HepG2 (cell line): ENCODE results near the gene CATSPERB. TPM values are rescaled to one million over a fixed set of nuclear protein-coding genes. Genes with fewer than 3 reads are reported as not detected.

ENCODE experiments used
- ATAC-seq: fragments of 200-7000 bp; cut with Tn5 transposase; 3 replicates; pipeline ENCODE4 v1.9.1; 2020; ENCODE audit warnings: mild to moderate bottlenecking, moderate library complexity
- BruUV-seq: library from RNA; stranded (reverse); fragments of 400-500 nt; replicated peaks from 2 replicates; lab custom pipeline; 2021; lab: Mats Ljungman, UMichigan
- CTCF ChIA-PET: fragments of 300-600 bp; formaldehyde crosslinking; extraction: SDS; loops from one replicate; lab custom pipeline; 2021; ENCODE audit warnings: low total read pairs, inconsistent platforms, low intra/inter-chr PET ratio; lab: Yijun Ruan, JAX
- POLR2A ChIA-PET: fragments of 350-600 bp; sonication (Branson Sonifier 250); formaldehyde crosslinking; loops from one replicate; lab custom pipeline; 2020; ENCODE audit warnings: antibody characterized with exemption, inconsistent platforms; lab: Yijun Ruan, JAX
- DNase-seq: peaks from one replicate; pipeline ENCODE4 v3.0.0-alpha.2; 2015; ENCODE audit warnings: low spot score
- FAIRE-seq: peaks from 3 replicates; lab custom pipeline; 2011; peaks lifted over from hg19 to GRCh38; lab: Jason Lieb, UNC
- H2AFZ ChIP-seq: one replicate; pipeline ENCODE4 v1.6.1; 2011; ENCODE audit warnings: low read length, inconsistent platforms
- H3K27ac ChIP-seq: fragments of 300-600 bp; 3 replicates; pipeline ENCODE4 v1.8.0; 2011; ENCODE audit warnings: mixed run types, mild to moderate bottlenecking, mixed read lengths, low read length, inconsistent platforms; ENCODE audit not compliant: insufficient read depth; ENCODE audit errors: extremely low read length
- H3K27me3 ChIP-seq, 2 experiments: fragments of 200-600 bp in 1 of 2; 2 replicates in 1 of 2; 3 replicates in 1 of 2; pipeline versions ENCODE4 v1.6.0 to v1.8.0; 2011; ENCODE audit warnings: low read length in 2 of 2, mild to moderate bottlenecking in 2 of 2, moderate library complexity in 2 of 2, inconsistent platforms in 1 of 2; ENCODE audit not compliant: insufficient read depth in 2 of 2, control insufficient read depth in 1 of 2
- H3K36me3 ChIP-seq, 2 experiments: fragments of 200-600 bp in 1 of 2; replicated peaks in 1 of 2; 2 replicates in 1 of 2; 3 replicates in 1 of 2; pipeline versions ENCODE4 v1.5.1 to v1.8.0; 2011; ENCODE audit warnings: low read length in 2 of 2, inconsistent platforms in 1 of 2; ENCODE audit not compliant: insufficient read depth in 2 of 2, control insufficient read depth in 1 of 2
- H3K4me1 ChIP-seq: 2 replicates; pipeline ENCODE4 v1.5.1; 2012; ENCODE audit warnings: low read length, inconsistent platforms; ENCODE audit not compliant: insufficient read depth
- H3K4me2 ChIP-seq: 2 replicates; pipeline ENCODE4 v1.6.0; 2011; ENCODE audit warnings: low read depth, low read length, inconsistent platforms
- H3K4me3 ChIP-seq, 3 experiments: fragments of 200-600 bp in 1 of 3; sonication (generic), shearing (Covaris generic) in 1 of 3; replicated peaks in 1 of 3; 2 replicates each; pipeline ENCODE4 v1.5.1; 2011 to 2016; ENCODE audit warnings: low read length in 3 of 3, inconsistent platforms in 2 of 3, low read depth in 2 of 3, mild to moderate bottlenecking in 2 of 3, control low read depth in 1 of 3, mixed read lengths in 1 of 3; ENCODE audit not compliant: insufficient read depth in 1 of 3
- H3K79me2 ChIP-seq: one replicate; pipeline ENCODE4 v1.6.1; 2011; ENCODE audit warnings: low read length, inconsistent platforms; ENCODE audit not compliant: insufficient read depth
- H3K9ac ChIP-seq: 2 replicates; pipeline ENCODE4 v1.6.0; 2011; ENCODE audit warnings: mild to moderate bottlenecking, low read depth, low read length, inconsistent platforms; ENCODE audit not compliant: insufficient read depth
- H3K9me3 ChIP-seq: 2 replicates; pipeline ENCODE4 v1.5.1; 2012; ENCODE audit warnings: mild to moderate bottlenecking, low read length
- H4K20me1 ChIP-seq: 2 replicates; pipeline ENCODE4 v1.6.0; 2011; ENCODE audit warnings: inconsistent platforms, mild to moderate bottlenecking, low read length, moderate library complexity; ENCODE audit not compliant: insufficient read depth
- FIP1L1 ChIP-seq: fragments of 200-400 bp; formaldehyde crosslinking; IDR thresholded peaks from 2 replicates; pipeline ENCODE4 v1.6.1; 2018; ENCODE audit warnings: low read depth, mild to moderate bottlenecking, low read length, moderate library complexity, borderline replicate concordance; ENCODE audit not compliant: insufficient read depth
- HNF4A ChIP-seq: sonication (generic); formaldehyde crosslinking; IDR thresholded peaks from 2 replicates; pipeline ENCODE4 v1.4.0; 2020; ENCODE audit warnings: missing genetic modification reagents
- MAFF ChIP-seq: IDR thresholded peaks from 2 replicates; pipeline ENCODE4 v1.6.1; 2011; ENCODE audit warnings: low read depth, low read length, improper control_type of control experiment
- MAFK ChIP-seq, 2 experiments: IDR thresholded peaks in 1 of 2; conservative IDR thresholded peaks in 1 of 2; 2 replicates each; pipeline ENCODE4 v1.6.1; 2011; ENCODE audit warnings: improper control_type of control experiment in 2 of 2, low read length in 2 of 2
- MLX ChIP-seq: IDR thresholded peaks from 2 replicates; pipeline ENCODE4 v1.6.1; 2016
- ZNF562 ChIP-seq: sonication (generic); formaldehyde crosslinking; IDR thresholded peaks from 2 replicates; pipeline ENCODE4 v1.8.0; 2022; ENCODE audit warnings: missing genetic modification reagents, borderline replicate concordance
- WGBS: methylation state at CpG from one replicate; pipeline ENCODE4 v1.1.6; 2017; ENCODE audit warnings: low lambda C conversion rate; 5-methylcytosine and 5-hydroxymethylcytosine counted together
- in situ Hi-C: cut with HindIII; loops from 2 replicates; pipeline ENCODE4 v1.10.0; 2017; ENCODE audit warnings: low pct_unique_long_range_greater_than_20kb; ENCODE audit not compliant: extremely low pct_ligation_motif_present
- intact Hi-C: fragments of 100-400 bp; cut with micrococcal nuclease; formaldehyde crosslinking; loops from one replicate; pipeline ENCODE4 v1.10.0; 2022; ENCODE audit not compliant: unreplicated experiment
- polyA plus RNA-seq, 8 experiments: library from polyadenylated mRNA; depleted of rRNA in 3 of 8; stranded (reverse) in 7 of 8; unstranded in 1 of 8; fragments of >200 nt; fragmentation: Illumina TruSeq in 4 of 8; extraction: Trizol in 4 of 8; gene quantifications; 2 replicates each; pipeline versions ENCODE4 v1.2.1 to v1.2.3, GENCODE V29; 2011 to 2016; ENCODE audit warnings: low read depth in 4 of 8, missing spikeins in 1 of 8, mixed read lengths in 1 of 8; ENCODE audit not compliant: insufficient read depth in 1 of 8
- total RNA-seq, 5 experiments: library from RNA; depleted of rRNA; stranded (reverse); fragments of >200 nt; fragmentation: Illumina TruSeq; extraction: Trizol; gene quantifications; 2 replicates each; pipeline ENCODE4 v1.2.3, GENCODE V29; 2016; ENCODE audit warnings: low read depth in 1 of 5

The CATSPERB gene
- total and polyA plus RNA-seq, 2 of the 13 experiments (the other 11 are each of a cell fraction or from before 2014, with no cell fraction given), result not detected

GRCh38 chr14:91582761-91583160 lies 149.1 kb downstream of the CATSPERB start:
- BruUV-seq, result no TSS peak
- Histone ChIP-seq H3K79me2 (no peaks in the 10 kb centered on the region), H3K9ac (no peak overlapping the region), H3K36me3 (no peaks in the 10 kb centered on the region), H3K4me1 (no peaks in the 10 kb centered on the region), H2AFZ (no peak overlapping the region), H3K4me2 (no peak overlapping the region), H3K27me3 (peaks cover 0 to 6% of the 10 kb centered on the region in 2 experiments; a peak in 1 of 5 replicates), H3K27ac (no peak overlapping the region), H4K20me1 (no peaks in the 10 kb centered on the region), H3K4me3 (no peak overlapping the region), H3K9me3 (no peaks in the 10 kb centered on the region)
- POLR2A ChIA-PET, result no interaction called here
- ATAC-seq (peak; percentile 42; the same call in 1 of the 3 replicates), DNase-seq (no peak), FAIRE-seq (no peak)
- no peak for TF ChIP-seq ZNF562 (CRISPR knock-in tag)
- no peak for TF ChIP-seq FIP1L1
- no peak for TF ChIP-seq HNF4A (CRISPR knock-in tag)
- CTCF ChIA-PET, result no interaction called here
- intact Hi-C loops (no loop called here), in situ Hi-C loops (no loop called here)
- 35% methylated on average over 3 of the region's 3 CpGs for WGBS

GRCh38 chr14:91580876-91581577 lies 150.9 kb downstream of the CATSPERB start:
- 37% methylated on average over 8 of the region's 8 CpGs for WGBS
- H3K36me3 ChIP-seq, result no peaks in the 10 kb centered on the region
- no peak overlapping the region for H3K9ac ChIP-seq
- H3K27ac ChIP-seq, result no peak overlapping the region
- no peak for ATAC-seq
- no peak overlapping the region for H2AFZ ChIP-seq
- no peaks in the 10 kb centered on the region for H4K20me1 ChIP-seq
- in situ Hi-C loops (no loop called here), intact Hi-C loops (no loop called here)
- H3K79me2 ChIP-seq, result no peaks in the 10 kb centered on the region
- no peak overlapping the region for H3K4me3 ChIP-seq
- peaks cover 4% of the 10 kb centered on the region; the same call in 1 of the 2 replicates for H3K4me1 ChIP-seq
- no TSS peak for BruUV-seq
- peaks cover 0 to 11% of the 10 kb centered on the region in 2 experiments; a peak in 2 of 5 replicates for H3K27me3 ChIP-seq
- H3K9me3 ChIP-seq, result no peaks in the 10 kb centered on the region
- POLR2A ChIA-PET, result no interaction called here
- DNase-seq, result no peak
- FAIRE-seq, result no peak
- TF ChIP-seq MLX (CRISPR knock-in tag) (no peak), MAFK (conservative IDR thresholded peaks at IDR 0.05 in 1 of 2, IDR thresholded peaks at IDR 0.05 in 1 of 2; ENCODE audit: low read length in 2 of 2) (peak; percentile 7 to 39; a peak in 2 of 4 replicates), MAFF (peak; percentile 19; the same call in 1 of the 2 replicates)
- TF ChIP-seq, all 625 proteins: peak for 2
- CTCF ChIA-PET, result no interaction called here
- no peak overlapping the region for H3K4me2 ChIP-seq
